ENCODE measurements around the gene CLK2.

Gene CLK2

DNA sequence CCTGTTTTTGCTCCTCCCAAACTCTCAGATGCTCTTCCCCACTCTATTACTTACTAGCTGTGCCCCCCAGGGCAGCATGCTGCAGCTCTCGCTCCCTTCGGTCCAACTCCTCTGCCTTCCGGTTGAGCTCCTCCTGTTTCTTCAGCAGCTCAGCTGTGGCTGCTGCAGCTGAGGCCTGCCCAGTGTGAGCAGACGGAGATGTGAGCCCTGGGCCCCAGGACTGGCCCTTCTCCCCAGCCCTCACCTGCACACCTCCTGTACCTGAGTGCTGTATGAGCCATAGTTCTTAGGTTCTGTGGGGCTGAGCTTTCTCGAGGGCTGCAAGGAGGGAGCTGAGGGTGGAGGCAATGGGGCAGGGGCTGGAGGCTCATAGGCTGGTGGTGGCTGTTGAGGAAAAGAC, 13.0 kb downstream of the CLK2 start:
- DNase-seq, result no peak
- TF ChIP-seq, protein P1, sequence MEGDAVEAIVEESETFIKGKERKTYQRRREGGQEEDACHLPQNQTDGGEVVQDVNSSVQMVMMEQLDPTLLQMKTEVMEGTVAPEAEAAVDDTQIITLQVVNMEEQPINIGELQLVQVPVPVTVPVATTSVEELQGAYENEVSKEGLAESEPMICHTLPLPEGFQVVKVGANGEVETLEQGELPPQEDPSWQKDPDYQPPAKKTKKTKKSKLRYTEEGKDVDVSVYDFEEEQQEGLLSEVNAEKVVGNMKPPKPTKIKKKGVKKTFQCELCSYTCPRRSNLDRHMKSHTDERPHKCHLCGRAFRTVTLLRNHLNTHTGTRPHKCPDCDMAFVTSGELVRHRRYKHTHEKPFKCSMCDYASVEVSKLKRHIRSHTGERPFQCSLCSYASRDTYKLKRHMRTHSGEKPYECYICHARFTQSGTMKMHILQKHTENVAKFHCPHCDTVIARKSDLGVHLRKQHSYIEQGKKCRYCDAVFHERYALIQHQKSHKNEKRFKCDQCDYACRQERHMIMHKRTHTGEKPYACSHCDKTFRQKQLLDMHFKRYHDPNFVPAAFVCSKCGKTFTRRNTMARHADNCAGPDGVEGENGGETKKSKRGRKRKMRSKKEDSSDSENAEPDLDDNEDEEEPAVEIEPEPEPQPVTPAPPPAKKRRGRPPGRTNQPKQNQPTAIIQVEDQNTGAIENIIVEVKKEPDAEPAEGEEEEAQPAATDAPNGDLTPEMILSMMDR (IDR thresholded peaks at IDR 0.05; ENCODE audit: low read depth, low read length, missing control alignments), result no peak
- H3K4me3 ChIP-seq (ENCODE audit: low read depth, low read length), result no peak overlapping the region
- no peaks in the 10 kb centered on the region for H3K27me3 ChIP-seq (replicated peaks)
- peaks cover 22% of the 10 kb centered on the region for H3K36me3 ChIP-seq (replicated peaks)
- in situ Hi-C loops (cut with HindIII; ENCODE audit: low pct_ligation_motif_present, low sequenced_read_pairs), result no loop called here
- H3K27ac ChIP-seq, result no peak overlapping the region

DNA sequence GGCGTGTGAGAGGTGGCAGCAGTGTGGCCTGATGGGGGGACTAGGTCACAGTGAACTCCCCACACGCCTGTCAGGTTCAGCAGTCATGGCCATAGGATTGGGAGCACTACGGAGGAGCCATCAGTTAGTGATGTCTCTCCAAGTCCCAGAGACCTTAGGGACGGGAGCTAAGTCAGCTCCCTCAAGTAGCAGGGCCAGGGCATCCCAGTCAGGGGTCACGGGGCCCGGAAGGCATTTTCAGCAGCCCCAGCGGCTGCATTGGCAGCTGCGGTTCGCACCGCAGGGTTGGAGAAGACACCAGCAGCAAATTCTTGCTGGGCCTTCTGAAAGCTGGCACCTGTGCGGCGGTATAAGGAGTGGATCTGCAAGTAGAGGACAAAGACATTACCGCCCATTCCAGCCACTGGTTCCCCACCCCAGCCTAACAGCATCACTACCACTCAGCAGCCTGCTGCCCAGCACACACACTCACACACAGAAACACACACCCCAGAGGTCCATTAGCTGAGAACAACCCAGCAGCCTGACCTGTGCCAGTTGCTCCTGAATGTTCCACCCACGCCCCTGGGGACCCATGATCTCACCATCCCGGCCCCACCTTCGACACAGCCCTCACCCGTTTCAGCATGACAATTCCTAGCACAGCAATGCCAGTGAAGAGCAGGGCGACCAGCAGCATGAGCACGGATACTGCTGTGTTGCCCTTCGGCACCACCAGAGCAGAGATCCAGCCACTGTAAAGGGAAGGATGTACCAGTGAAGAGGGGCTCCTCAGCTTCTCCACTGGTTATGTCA, 17.0 kb downstream of the CLK2 start:
- DNase-seq, result no peak
- Histone ChIP-seq H3K36me3 (replicated peaks) (peaks cover 3% of the 10 kb centered on the region), H3K4me3 (ENCODE audit: low read depth, low read length) (no peak overlapping the region), H3K27ac (no peak overlapping the region), H3K27me3 (replicated peaks) (no peaks in the 10 kb centered on the region)
- in situ Hi-C loops (cut with HindIII; ENCODE audit: low pct_ligation_motif_present, low sequenced_read_pairs), result no loop called here
- TF ChIP-seq, protein P1 (IDR thresholded peaks at IDR 0.05; ENCODE audit: low read depth, low read length, missing control alignments), result no peak

DNA sequence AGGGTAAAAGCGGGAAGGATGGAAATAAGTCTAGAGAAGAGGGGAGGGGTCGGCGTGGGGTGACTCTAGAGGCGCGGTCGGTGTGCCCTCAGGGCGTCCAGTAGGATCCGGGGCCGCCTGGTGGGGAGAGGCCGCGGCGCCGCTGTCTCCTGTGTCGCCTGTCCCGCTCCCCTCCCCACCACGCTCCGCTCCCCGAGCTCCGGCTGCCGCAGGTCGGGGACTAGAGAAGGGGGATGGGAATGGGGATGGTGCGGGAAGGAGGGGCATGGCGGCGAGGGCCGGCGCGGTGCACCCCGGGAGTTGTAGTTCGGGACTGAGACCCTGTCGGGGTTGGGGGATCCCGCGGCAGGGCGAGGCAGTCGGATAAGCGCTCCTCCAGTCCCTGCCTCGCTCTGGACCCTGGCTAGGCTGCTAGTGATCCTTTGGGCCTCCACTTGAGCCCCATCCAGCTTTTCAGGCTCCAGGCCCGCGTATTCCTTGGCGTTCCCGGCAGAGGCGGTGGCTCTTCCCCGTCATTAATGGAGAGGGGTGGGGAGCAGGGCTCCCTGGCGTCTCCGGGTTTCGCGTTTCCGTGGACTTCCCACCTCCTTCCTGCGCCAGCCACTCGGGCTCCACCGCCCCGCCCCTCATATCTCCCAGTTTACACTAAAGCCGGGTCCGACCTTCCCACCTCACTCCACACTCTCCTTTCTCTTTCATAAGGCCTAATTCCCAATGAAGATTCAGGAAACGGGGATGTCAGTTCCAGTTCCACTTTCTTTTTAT, 17.9 kb downstream of the CLK2 start, which contains the start of gene ENTREP3:
Gene ENTREP3 (minus strand): TSS at position 241 of the 765 bp plus-strand sequence. CDS start 606 bp downstream, outside the sequence.
- in situ Hi-C loops (cut with HindIII; ENCODE audit: low pct_ligation_motif_present, low sequenced_read_pairs), result no loop called here
- peak; percentile 74 for DNase-seq
- Histone ChIP-seq H3K27me3 (replicated peaks) (no peaks in the 10 kb centered on the region), H3K4me3 (ENCODE audit: low read depth, low read length) (peak within 1 kb of the TSS; percentile 74), H3K36me3 (replicated peaks) (peaks cover 3% of the 10 kb centered on the region), H3K27ac (peak within 1 kb of the TSS; percentile 63)
- TF ChIP-seq, protein P1 (IDR thresholded peaks at IDR 0.05; ENCODE audit: low read depth, low read length, missing control alignments), result no peak

DNA sequence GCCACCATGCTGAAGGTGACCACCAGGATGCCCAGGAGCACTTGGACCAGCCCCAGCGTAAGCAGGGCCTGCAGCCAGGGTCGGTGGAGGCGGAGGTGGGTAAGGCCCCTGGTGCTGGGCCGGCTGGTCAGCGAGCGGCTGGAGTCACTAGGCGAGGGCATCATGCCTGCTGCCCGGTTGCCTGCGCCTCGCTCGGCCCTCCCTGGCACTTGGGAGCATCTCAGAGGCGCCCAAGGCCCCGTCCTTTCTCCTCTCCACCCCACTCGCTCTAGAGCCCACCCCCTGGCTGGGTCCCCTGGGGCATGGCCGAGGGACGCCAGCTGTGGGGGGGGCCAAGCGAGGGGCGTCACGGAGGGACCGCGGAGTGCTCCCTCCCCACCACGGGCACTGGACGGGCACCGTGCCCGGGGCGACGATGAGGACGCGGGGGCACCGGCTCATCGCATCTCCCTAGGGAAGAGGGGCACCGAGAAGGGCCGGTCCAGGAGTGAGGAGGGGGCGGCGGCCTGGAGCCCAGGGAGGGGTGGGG, 18.5 kb downstream of the CLK2 start:
- in situ Hi-C loops (cut with HindIII; ENCODE audit: low pct_ligation_motif_present, low sequenced_read_pairs), result no loop called here
- no peak overlapping the region for H3K27ac ChIP-seq
- no peaks in the 10 kb centered on the region for H3K27me3 ChIP-seq (replicated peaks)
- DNase-seq, result no peak
- H3K4me3 ChIP-seq (ENCODE audit: low read depth, low read length), result peak overlapping the region; percentile 74
- peaks cover 3% of the 10 kb centered on the region for H3K36me3 ChIP-seq (replicated peaks)
- TF ChIP-seq, protein P1 (IDR thresholded peaks at IDR 0.05; ENCODE audit: low read depth, low read length, missing control alignments), result no peak

DNA sequence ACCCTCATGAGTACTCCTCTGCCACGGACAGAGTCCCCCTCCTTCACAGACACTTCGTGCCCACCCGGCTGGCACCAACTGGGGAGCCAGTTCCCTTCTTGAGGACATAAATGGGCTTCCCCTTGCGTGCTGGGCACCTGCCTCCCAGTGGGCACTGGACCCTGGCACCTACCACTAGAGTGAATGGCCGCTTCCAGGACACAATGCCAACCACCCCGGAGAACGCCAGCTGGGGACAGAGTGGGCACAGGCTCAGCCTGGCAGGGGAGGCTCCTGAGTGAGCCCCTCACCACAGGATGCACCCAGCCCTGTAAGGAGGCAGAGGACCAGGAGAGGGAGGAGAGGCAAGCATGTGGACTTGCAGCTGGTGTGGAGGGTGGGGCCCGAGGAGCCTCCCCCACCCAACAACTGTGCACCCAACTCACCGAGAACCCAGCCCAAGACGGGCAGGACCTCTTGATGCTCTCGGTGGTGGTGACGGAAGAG, 19.0 kb downstream of the CLK2 start:
- TF ChIP-seq, protein P1 (IDR thresholded peaks at IDR 0.05; ENCODE audit: low read depth, low read length, missing control alignments), result no peak
- Histone ChIP-seq H3K27ac (no peak overlapping the region), H3K27me3 (replicated peaks) (no peaks in the 10 kb centered on the region), H3K36me3 (replicated peaks) (peaks cover 5% of the 10 kb centered on the region), H3K4me3 (ENCODE audit: low read depth, low read length) (peak overlapping the region; percentile 74)
- no peak for DNase-seq
- in situ Hi-C loops (cut with HindIII; ENCODE audit: low pct_ligation_motif_present, low sequenced_read_pairs), result no loop called here
